Hepatocyte (in vitro differentiated cells): ENCODE measurements around the gene EFNB1. TPM values are rescaled to one million over a fixed set of nuclear protein-coding genes. Genes with fewer than 3 reads are reported as not detected.

ENCODE experiments used
- DNase-seq: peaks from one replicate; pipeline ENCODE4 v3.0.0-alpha.2; 2016; ENCODE audit warnings: low spot score
- H2AFZ ChIP-seq: fragments of 200-600 bp; sonication (generic); 2 replicates; pipeline ENCODE4 v1.6.0; 2016; ENCODE audit warnings: antibody characterized with exemption, mild to moderate bottlenecking
- H3K27ac ChIP-seq: fragments of 200-600 bp; sonication (generic); 2 replicates; pipeline ENCODE4 v1.5.1; 2016; ENCODE audit warnings: mild to moderate bottlenecking
- H3K27me3 ChIP-seq: fragments of 200-600 bp; sonication (generic); 2 replicates; pipeline ENCODE4 v1.6.1; 2016
- H3K36me3 ChIP-seq: fragments of 200-600 bp; sonication (generic); replicated peaks from 2 replicates; pipeline ENCODE4 v1.5.1; 2016; ENCODE audit warnings: low read depth; ENCODE audit not compliant: insufficient read depth
- H3K4me1 ChIP-seq: fragments of 200-600 bp; sonication (generic); 2 replicates; pipeline ENCODE4 v1.5.1; 2016; ENCODE audit warnings: mild to moderate bottlenecking, moderate library complexity; ENCODE audit not compliant: insufficient read depth
- H3K4me2 ChIP-seq: fragments of 200-600 bp; sonication (generic); 2 replicates; pipeline ENCODE4 v1.6.0; 2016
- H3K4me3 ChIP-seq: fragments of 200-600 bp; sonication (generic); 2 replicates; pipeline ENCODE4 v1.5.1; 2016; ENCODE audit warnings: mild to moderate bottlenecking
- H3K79me2 ChIP-seq: fragments of 200-600 bp; sonication (generic); 2 replicates; pipeline ENCODE4 v1.6.0; 2017; ENCODE audit warnings: mild to moderate bottlenecking
- H3K9me2 ChIP-seq: fragments of 200-600 bp; sonication (generic); replicated peaks from 2 replicates; pipeline ENCODE4 v1.6.0; 2017; ENCODE audit warnings: mild to moderate bottlenecking; ENCODE audit not compliant: insufficient read depth
- H3K9me3 ChIP-seq: fragments of 200-600 bp; sonication (generic); 2 replicates; pipeline ENCODE4 v1.5.1; 2016; ENCODE audit warnings: low read depth, mild to moderate bottlenecking
- H4K20me1 ChIP-seq: fragments of 200-600 bp; sonication (generic); 2 replicates; pipeline ENCODE4 v1.6.0; 2016; ENCODE audit warnings: mild to moderate bottlenecking; ENCODE audit not compliant: insufficient read depth, poor library complexity, severe bottlenecking
- EZH2 ChIP-seq: fragments of 200-600 bp; sonication (generic); IDR thresholded peaks from 2 replicates; pipeline ENCODE4 v1.6.1; 2016; ENCODE audit warnings: antibody characterized with exemption, mild to moderate bottlenecking, borderline replicate concordance
- EZH2phosphoT487 ChIP-seq: fragments of 200-600 bp; sonication (generic); IDR thresholded peaks from one replicate; pipeline ENCODE4 v1.6.1; 2018; ENCODE audit warnings: antibody characterized with exemption, mild to moderate bottlenecking, low read depth, moderate library complexity; ENCODE audit not compliant: unreplicated experiment, severe bottlenecking
- WGBS: methylation state at CpG from one replicate; pipeline ENCODE4 v1.1.6; 2016; ENCODE audit warnings: low lambda C conversion rate; ENCODE audit errors: missing lambda C conversion rate; 5-methylcytosine and 5-hydroxymethylcytosine counted together
- polyA plus RNA-seq: library from polyadenylated mRNA; unstranded; fragments of >200 nt; fragmentation: Nextera tagmentation; extraction: Ambion mirVana; gene quantifications from 2 replicates; pipeline ENCODE4 v1.2.1, GENCODE V29; 2016
- total RNA-seq: library from RNA; depleted of rRNA; stranded (reverse); fragments of >200 nt; gene quantifications from 2 replicates; pipeline ENCODE4 v1.2.3, GENCODE V29; 2014
- TF ChIP-seq, protein P1 (sequence below): fragments of 200-600 bp; sonication (generic); IDR thresholded peaks from 2 replicates; pipeline ENCODE4 v1.5.1; 2016; ENCODE audit warnings: antibody characterized with exemption, mild to moderate bottlenecking; ENCODE audit not compliant: poor library complexity

EFNB1 gene
- total and polyA plus RNA-seq, 2 experiments from 2014 or later = 35.1 to 46.4 TPM

- H3K9me2 ChIP-seq = no peaks in the 10 kb centered on the region
- H2AFZ ChIP-seq = no peak overlapping the region
- H3K9me3 ChIP-seq = no peaks in the 10 kb centered on the region
- no peak overlapping the region for H3K4me2 ChIP-seq
- H3K4me1 ChIP-seq = peaks cover 11% of the 10 kb centered on the region
- H3K27me3 ChIP-seq = no peaks in the 10 kb centered on the region
- TF ChIP-seq EZH2phosphoT487 (no peak), EZH2 (no peak)
- TF ChIP-seq, protein P1, sequence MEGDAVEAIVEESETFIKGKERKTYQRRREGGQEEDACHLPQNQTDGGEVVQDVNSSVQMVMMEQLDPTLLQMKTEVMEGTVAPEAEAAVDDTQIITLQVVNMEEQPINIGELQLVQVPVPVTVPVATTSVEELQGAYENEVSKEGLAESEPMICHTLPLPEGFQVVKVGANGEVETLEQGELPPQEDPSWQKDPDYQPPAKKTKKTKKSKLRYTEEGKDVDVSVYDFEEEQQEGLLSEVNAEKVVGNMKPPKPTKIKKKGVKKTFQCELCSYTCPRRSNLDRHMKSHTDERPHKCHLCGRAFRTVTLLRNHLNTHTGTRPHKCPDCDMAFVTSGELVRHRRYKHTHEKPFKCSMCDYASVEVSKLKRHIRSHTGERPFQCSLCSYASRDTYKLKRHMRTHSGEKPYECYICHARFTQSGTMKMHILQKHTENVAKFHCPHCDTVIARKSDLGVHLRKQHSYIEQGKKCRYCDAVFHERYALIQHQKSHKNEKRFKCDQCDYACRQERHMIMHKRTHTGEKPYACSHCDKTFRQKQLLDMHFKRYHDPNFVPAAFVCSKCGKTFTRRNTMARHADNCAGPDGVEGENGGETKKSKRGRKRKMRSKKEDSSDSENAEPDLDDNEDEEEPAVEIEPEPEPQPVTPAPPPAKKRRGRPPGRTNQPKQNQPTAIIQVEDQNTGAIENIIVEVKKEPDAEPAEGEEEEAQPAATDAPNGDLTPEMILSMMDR = no peak
- DNase-seq = no peak
- H3K79me2 ChIP-seq = no peaks in the 10 kb centered on the region
- no peak overlapping the region for H3K4me3 ChIP-seq
- WGBS = 36% methylated on average over 6 of the region's 6 CpGs
- no peaks in the 10 kb centered on the region for H4K20me1 ChIP-seq
- no peaks in the 10 kb centered on the region for H3K36me3 ChIP-seq
- H3K27ac ChIP-seq = no peak overlapping the region
Measured at GRCh38 chrX:68846536-68846935, 17.7 kb downstream of the EFNB1 start.

- H3K27ac ChIP-seq = no peak overlapping the region
- no peak overlapping the region for H3K4me3 ChIP-seq
- TF ChIP-seq EZH2phosphoT487 = no peak
- TF ChIP-seq, protein P1 = no peak
- no peak for TF ChIP-seq EZH2
- H3K79me2 ChIP-seq = no peaks in the 10 kb centered on the region
- H4K20me1 ChIP-seq = no peaks in the 10 kb centered on the region
- H3K4me1 ChIP-seq = peaks cover 11% of the 10 kb centered on the region
- no peaks in the 10 kb centered on the region for H3K9me2 ChIP-seq
- no peaks in the 10 kb centered on the region for H3K9me3 ChIP-seq
- WGBS = 77% methylated on average over 4 of the region's 4 CpGs
- no peak overlapping the region for H3K4me2 ChIP-seq
- H3K27me3 ChIP-seq = no peaks in the 10 kb centered on the region
- no peaks in the 10 kb centered on the region for H3K36me3 ChIP-seq
- no peak for DNase-seq
- no peak overlapping the region for H2AFZ ChIP-seq
Measured at GRCh38 chrX:68847172-68847571, 18.4 kb downstream of the EFNB1 start.

DNA sequence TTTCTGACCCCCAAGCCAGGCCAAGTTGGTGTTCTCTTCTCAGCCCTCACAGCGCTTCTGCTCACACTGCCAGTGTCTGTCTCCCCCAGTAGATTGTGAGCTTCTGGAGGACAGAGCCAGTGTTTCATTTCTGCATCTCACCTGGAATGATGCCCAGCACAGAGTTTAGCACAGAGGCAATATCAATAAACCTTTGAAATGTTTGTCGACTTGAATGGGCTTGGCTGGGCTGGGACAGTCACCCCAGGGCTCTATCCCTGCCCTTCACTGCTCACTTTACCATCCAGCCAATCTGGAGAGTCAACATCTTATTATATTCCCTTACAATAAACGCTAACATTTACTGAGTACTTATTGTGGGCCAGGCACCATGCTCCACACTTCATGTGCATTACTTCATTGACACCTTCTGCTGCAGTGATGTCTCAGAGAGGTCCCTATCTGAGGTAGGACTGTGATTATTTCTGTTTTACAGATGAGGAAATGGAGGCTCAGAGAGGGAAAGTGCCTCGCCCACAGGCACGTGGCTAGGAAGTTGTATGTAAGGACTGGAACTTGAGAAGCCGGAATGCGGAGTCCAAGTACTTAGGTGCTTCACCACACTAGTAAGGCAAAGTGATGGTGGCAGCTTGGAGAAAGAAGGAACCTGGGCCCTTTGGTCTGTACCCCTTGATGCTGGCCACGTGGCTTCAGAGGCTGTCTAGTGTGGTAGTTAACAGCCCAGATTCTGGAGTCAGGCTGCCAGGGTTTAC, 19.5 kb downstream of the EFNB1 start:
- no peaks in the 10 kb centered on the region for H3K79me2 ChIP-seq
- no peak overlapping the region for H3K4me3 ChIP-seq
- H3K4me2 ChIP-seq = no peak overlapping the region
- H3K27me3 ChIP-seq = no peaks in the 10 kb centered on the region
- no peaks in the 10 kb centered on the region for H3K36me3 ChIP-seq
- H2AFZ ChIP-seq = no peak overlapping the region
- WGBS = 72% methylated on average over 8 of the region's 8 CpGs
- H3K4me1 ChIP-seq = peaks cover 2% of the 10 kb centered on the region
- no peaks in the 10 kb centered on the region for H4K20me1 ChIP-seq
- H3K27ac ChIP-seq = no peak overlapping the region
- no peak for DNase-seq
- no peak for TF ChIP-seq EZH2
- TF ChIP-seq, protein P1 = no peak
- no peak for TF ChIP-seq EZH2phosphoT487
- no peaks in the 10 kb centered on the region for H3K9me2 ChIP-seq
- H3K9me3 ChIP-seq = no peaks in the 10 kb centered on the region
